ENCODE results near the gene XBP1.

- TF ChIP-seq, protein P1, sequence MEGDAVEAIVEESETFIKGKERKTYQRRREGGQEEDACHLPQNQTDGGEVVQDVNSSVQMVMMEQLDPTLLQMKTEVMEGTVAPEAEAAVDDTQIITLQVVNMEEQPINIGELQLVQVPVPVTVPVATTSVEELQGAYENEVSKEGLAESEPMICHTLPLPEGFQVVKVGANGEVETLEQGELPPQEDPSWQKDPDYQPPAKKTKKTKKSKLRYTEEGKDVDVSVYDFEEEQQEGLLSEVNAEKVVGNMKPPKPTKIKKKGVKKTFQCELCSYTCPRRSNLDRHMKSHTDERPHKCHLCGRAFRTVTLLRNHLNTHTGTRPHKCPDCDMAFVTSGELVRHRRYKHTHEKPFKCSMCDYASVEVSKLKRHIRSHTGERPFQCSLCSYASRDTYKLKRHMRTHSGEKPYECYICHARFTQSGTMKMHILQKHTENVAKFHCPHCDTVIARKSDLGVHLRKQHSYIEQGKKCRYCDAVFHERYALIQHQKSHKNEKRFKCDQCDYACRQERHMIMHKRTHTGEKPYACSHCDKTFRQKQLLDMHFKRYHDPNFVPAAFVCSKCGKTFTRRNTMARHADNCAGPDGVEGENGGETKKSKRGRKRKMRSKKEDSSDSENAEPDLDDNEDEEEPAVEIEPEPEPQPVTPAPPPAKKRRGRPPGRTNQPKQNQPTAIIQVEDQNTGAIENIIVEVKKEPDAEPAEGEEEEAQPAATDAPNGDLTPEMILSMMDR (IDR thresholded peaks at IDR 0.05), result no peak
- no peak for TF ChIP-seq ZFX (IDR thresholded peaks at IDR 0.05; ENCODE audit: borderline replicate concordance)
These were observed 26.6 kb upstream of the XBP1 start for GRCh38 chr22:28826921-28827320.

Data from 22Rv1 (cell line).